Endothelial cell of umbilical vein (primary cell): ENCODE data around the gene BMPR1B.

ENCODE experiments used
- EZH2 ChIP-seq: IDR thresholded peaks from 2 replicates; pipeline ENCODE4 v1.6.1; 2012; ENCODE audit warnings: borderline replicate concordance, low read depth, mild to moderate bottlenecking, moderate library complexity, low read length, inconsistent platforms; ENCODE audit not compliant: severe bottlenecking
- FOS ChIP-seq: IDR thresholded peaks from 2 replicates; pipeline ENCODE4 v1.6.1; 2011; ENCODE audit warnings: mild to moderate bottlenecking, low read length, moderate library complexity, borderline replicate concordance; ENCODE audit not compliant: insufficient read depth
- JUN ChIP-seq: IDR thresholded peaks from 2 replicates; pipeline ENCODE4 v1.6.1; 2011; ENCODE audit warnings: borderline replicate concordance, low read depth; ENCODE audit not compliant: insufficient read length, insufficient read depth
- MYC ChIP-seq: IDR thresholded peaks from one replicate; pipeline ENCODE4 v1.6.1; 2011; ENCODE audit warnings: mild to moderate bottlenecking, low read depth, low read length
- POLR2A ChIP-seq: IDR thresholded peaks from 2 replicates; pipeline ENCODE4 v1.6.1; 2012; ENCODE audit warnings: low read depth, mild to moderate bottlenecking, control low read depth, low read length
- TF ChIP-seq, protein P1 (sequence below): IDR thresholded peaks from 2 replicates; pipeline ENCODE4 v1.6.1; 2011; ENCODE audit not compliant: insufficient read depth, insufficient read length
- TF ChIP-seq, protein P2 (sequence below), 2 donors: IDR thresholded peaks; 1 replicate in 1 of 2; 2 replicates in 1 of 2; pipeline ENCODE4 v1.5.1; 2011; ENCODE audit warnings: low read length in 2 of 2, mild to moderate bottlenecking in 2 of 2, moderate library complexity in 2 of 2, control low read depth in 1 of 2, inconsistent platforms in 1 of 2, low read depth in 1 of 2; ENCODE audit not compliant: insufficient read depth in 1 of 2; ENCODE audit errors: extremely low read depth in 1 of 2

GRCh38 chr4:94880956-94881355 is 123.2 kb downstream of the BMPR1B start:
- TF ChIP-seq EZH2 (no peak), POLR2A (no peak), FOS (no peak), JUN (no peak), MYC (no peak)
- TF ChIP-seq, protein P1, sequence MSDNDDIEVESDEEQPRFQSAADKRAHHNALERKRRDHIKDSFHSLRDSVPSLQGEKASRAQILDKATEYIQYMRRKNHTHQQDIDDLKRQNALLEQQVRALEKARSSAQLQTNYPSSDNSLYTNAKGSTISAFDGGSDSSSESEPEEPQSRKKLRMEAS: no peak
- TF ChIP-seq, protein P2, sequence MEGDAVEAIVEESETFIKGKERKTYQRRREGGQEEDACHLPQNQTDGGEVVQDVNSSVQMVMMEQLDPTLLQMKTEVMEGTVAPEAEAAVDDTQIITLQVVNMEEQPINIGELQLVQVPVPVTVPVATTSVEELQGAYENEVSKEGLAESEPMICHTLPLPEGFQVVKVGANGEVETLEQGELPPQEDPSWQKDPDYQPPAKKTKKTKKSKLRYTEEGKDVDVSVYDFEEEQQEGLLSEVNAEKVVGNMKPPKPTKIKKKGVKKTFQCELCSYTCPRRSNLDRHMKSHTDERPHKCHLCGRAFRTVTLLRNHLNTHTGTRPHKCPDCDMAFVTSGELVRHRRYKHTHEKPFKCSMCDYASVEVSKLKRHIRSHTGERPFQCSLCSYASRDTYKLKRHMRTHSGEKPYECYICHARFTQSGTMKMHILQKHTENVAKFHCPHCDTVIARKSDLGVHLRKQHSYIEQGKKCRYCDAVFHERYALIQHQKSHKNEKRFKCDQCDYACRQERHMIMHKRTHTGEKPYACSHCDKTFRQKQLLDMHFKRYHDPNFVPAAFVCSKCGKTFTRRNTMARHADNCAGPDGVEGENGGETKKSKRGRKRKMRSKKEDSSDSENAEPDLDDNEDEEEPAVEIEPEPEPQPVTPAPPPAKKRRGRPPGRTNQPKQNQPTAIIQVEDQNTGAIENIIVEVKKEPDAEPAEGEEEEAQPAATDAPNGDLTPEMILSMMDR (IDR thresholded peaks at IDR 0.05; ENCODE audit: extremely low read depth in 1 of 2, insufficient read depth in 1 of 2, low read depth in 1 of 2, low read length in 2 of 2): no peak
